Measurements from ENCODE around the gene EXOSC3. TPM values are rescaled to one million over a fixed set of nuclear protein-coding genes. Genes with fewer than 3 reads are reported as not detected.
"Not testable (repeated sequence)": the region's sequence is repeated elsewhere in the genome, so short reads cannot be mapped to it uniquely, and the experiment has no call there.

The EXOSC3 gene
- polyA plus RNA-seq (2013, experiment 1 of 2): 49.2 TPM
- polyA plus RNA-seq (2013, experiment 2 of 2): 48.7 TPM

GRCh38 chr9:37784616-37785483 is at the start of gene EXOSC3:
TSS of gene EXOSC3 (minus strand) at chr9:37785064. CDS start at chr9:37785044, 20 bp downstream.
- Histone ChIP-seq H4K8ac (ENCODE audit: low read depth, low read length) (peak within 1 kb of the TSS; percentile 0), H2BK5ac (ENCODE audit: low read length) (no peak within 1 kb of the TSS), H3K79me2 (ENCODE audit: control insufficient read depth, insufficient read depth, low read length) (peaks cover 21% of the 10 kb centered on the region), H3K4me1 (ENCODE audit: control insufficient read depth, low read depth, low read length) (no peaks in the 10 kb centered on the region), H3K36me3 (ENCODE audit: control insufficient read depth, insufficient read depth, low read length) (peaks cover 9% of the 10 kb centered on the region), H3K4ac (ENCODE audit: low read depth, low read length) (no peak within 1 kb of the TSS), H3K9ac (ENCODE audit: low read length) (peak within 1 kb of the TSS; percentile 98), H3K56ac (ENCODE audit: low read length) (peak within 1 kb of the TSS; percentile 99), H2AK5ac (ENCODE audit: low read length) (no peak within 1 kb of the TSS), H3K4me3 (ENCODE audit: low read length) (peak within 1 kb of the TSS; percentile 99), H2BK15ac (replicated peaks; ENCODE audit: low read depth) (no peak within 1 kb of the TSS), H3K79me1 (ENCODE audit: low read length) (peaks cover 17% of the 10 kb centered on the region), H3K18ac (ENCODE audit: low read length) (peak within 1 kb of the TSS; percentile 52), H2BK120ac (ENCODE audit: low read depth, low read length) (no peak within 1 kb of the TSS), H3K27me3 (ENCODE audit: insufficient read depth, low read length, poor library complexity) (no peaks in the 10 kb centered on the region), H3K27ac (ENCODE audit: low read depth, low read length) (peak within 1 kb of the TSS; percentile 72), H3K23ac (ENCODE audit: low read length) (no peak within 1 kb of the TSS), H3K4me2 (ENCODE audit: low read length) (peak within 1 kb of the TSS; percentile 82), H4K5ac (ENCODE audit: low read length) (no peak within 1 kb of the TSS)
- no CpG with 5 or more reads among the region's 73 CpGs for WGBS (ENCODE audit: extremely low coverage, insufficient coverage, low lambda C conversion rate)
- DNase-seq: peak; percentile 97

GRCh38 chr9:37827483-37828165 is 42.8 kb upstream of the EXOSC3 start:
- Histone ChIP-seq H3K27ac (ENCODE audit: low read depth, low read length) (no peak overlapping the region), H3K79me2 (ENCODE audit: control insufficient read depth, insufficient read depth, low read length) (no peaks in the 10 kb centered on the region), H3K18ac (ENCODE audit: low read length) (no peak overlapping the region), H2AK5ac (ENCODE audit: low read length) (no peak overlapping the region), H3K4ac (ENCODE audit: low read depth, low read length) (no peak overlapping the region), H2BK15ac (replicated peaks; ENCODE audit: low read depth) (no peak overlapping the region), H2BK120ac (ENCODE audit: low read depth, low read length) (no peak overlapping the region), H3K4me1 (ENCODE audit: control insufficient read depth, low read depth, low read length) (no peaks in the 10 kb centered on the region), H3K36me3 (ENCODE audit: control insufficient read depth, insufficient read depth, low read length) (no peaks in the 10 kb centered on the region), H3K27me3 (ENCODE audit: insufficient read depth, low read length, poor library complexity) (no peaks in the 10 kb centered on the region), H4K5ac (ENCODE audit: low read length) (no peak overlapping the region), H3K23ac (ENCODE audit: low read length) (no peak overlapping the region), H3K79me1 (ENCODE audit: low read length) (no peaks in the 10 kb centered on the region), H4K8ac (ENCODE audit: low read depth, low read length) (no peak overlapping the region), H3K4me2 (ENCODE audit: low read length) (no peak overlapping the region), H2BK5ac (ENCODE audit: low read length) (no peak overlapping the region), H3K9ac (ENCODE audit: low read length) (no peak overlapping the region), H3K4me3 (ENCODE audit: low read length) (no peak overlapping the region), H3K56ac (ENCODE audit: low read length) (no peak overlapping the region)
- no CpG with 5 or more reads among the region's 4 CpGs for WGBS (ENCODE audit: extremely low coverage, insufficient coverage, low lambda C conversion rate)
- no peak for DNase-seq

GRCh38 chr9:37825174-37825573 is 40.3 kb upstream of the EXOSC3 start:
- H2BK5ac ChIP-seq (ENCODE audit: low read length); H4K8ac ChIP-seq (ENCODE audit: low read depth, low read length); H3K4me3 ChIP-seq (ENCODE audit: low read length); H3K9ac ChIP-seq (ENCODE audit: low read length); H3K36me3 ChIP-seq (ENCODE audit: control insufficient read depth, insufficient read depth, low read length); H3K4me1 ChIP-seq (ENCODE audit: control insufficient read depth, low read depth, low read length); H3K18ac ChIP-seq (ENCODE audit: low read length); H3K4me2 ChIP-seq (ENCODE audit: low read length); H3K79me2 ChIP-seq (ENCODE audit: control insufficient read depth, insufficient read depth, low read length); H3K23ac ChIP-seq (ENCODE audit: low read length); H2BK120ac ChIP-seq (ENCODE audit: low read depth, low read length); H4K5ac ChIP-seq (ENCODE audit: low read length); H3K79me1 ChIP-seq (ENCODE audit: low read length); H2BK15ac ChIP-seq (replicated peaks; ENCODE audit: low read depth); H3K27ac ChIP-seq (ENCODE audit: low read depth, low read length); H3K56ac ChIP-seq (ENCODE audit: low read length); H3K4ac ChIP-seq (ENCODE audit: low read depth, low read length); DNase-seq; H3K27me3 ChIP-seq (ENCODE audit: insufficient read depth, low read length, poor library complexity); H2AK5ac ChIP-seq (ENCODE audit: low read length): not testable (repeated sequence)
- WGBS (ENCODE audit: extremely low coverage, insufficient coverage, low lambda C conversion rate): no CpG with 5 or more reads among the region's 2 CpGs

GRCh38 chr9:37820142-37820541 is 35.3 kb upstream of the EXOSC3 start:
- no peak overlapping the region for H2BK15ac ChIP-seq (replicated peaks; ENCODE audit: low read depth)
- H3K4me2 ChIP-seq (ENCODE audit: low read length): no peak overlapping the region
- WGBS (ENCODE audit: extremely low coverage, insufficient coverage, low lambda C conversion rate): no CpG with 5 or more reads among the region's 5 CpGs
- DNase-seq: no peak
- H2BK5ac ChIP-seq (ENCODE audit: low read length): no peak overlapping the region
- H3K4ac ChIP-seq (ENCODE audit: low read depth, low read length): no peak overlapping the region
- H3K79me2 ChIP-seq (ENCODE audit: control insufficient read depth, insufficient read depth, low read length): no peaks in the 10 kb centered on the region
- H3K79me1 ChIP-seq (ENCODE audit: low read length): no peaks in the 10 kb centered on the region
- no peak overlapping the region for H4K5ac ChIP-seq (ENCODE audit: low read length)
- H3K23ac ChIP-seq (ENCODE audit: low read length): no peak overlapping the region
- H3K4me3 ChIP-seq (ENCODE audit: low read length): no peak overlapping the region
- H3K27ac ChIP-seq (ENCODE audit: low read depth, low read length): no peak overlapping the region
- H3K27me3 ChIP-seq (ENCODE audit: insufficient read depth, low read length, poor library complexity): no peaks in the 10 kb centered on the region
- H3K4me1 ChIP-seq (ENCODE audit: control insufficient read depth, low read depth, low read length): no peaks in the 10 kb centered on the region
- no peak overlapping the region for H2BK120ac ChIP-seq (ENCODE audit: low read depth, low read length)
- H4K8ac ChIP-seq (ENCODE audit: low read depth, low read length): no peak overlapping the region
- no peaks in the 10 kb centered on the region for H3K36me3 ChIP-seq (ENCODE audit: control insufficient read depth, insufficient read depth, low read length)
- H2AK5ac ChIP-seq (ENCODE audit: low read length): no peak overlapping the region
- no peak overlapping the region for H3K56ac ChIP-seq (ENCODE audit: low read length)
- H3K9ac ChIP-seq (ENCODE audit: low read length): no peak overlapping the region
- H3K18ac ChIP-seq (ENCODE audit: low read length): no peak overlapping the region

DNA sequence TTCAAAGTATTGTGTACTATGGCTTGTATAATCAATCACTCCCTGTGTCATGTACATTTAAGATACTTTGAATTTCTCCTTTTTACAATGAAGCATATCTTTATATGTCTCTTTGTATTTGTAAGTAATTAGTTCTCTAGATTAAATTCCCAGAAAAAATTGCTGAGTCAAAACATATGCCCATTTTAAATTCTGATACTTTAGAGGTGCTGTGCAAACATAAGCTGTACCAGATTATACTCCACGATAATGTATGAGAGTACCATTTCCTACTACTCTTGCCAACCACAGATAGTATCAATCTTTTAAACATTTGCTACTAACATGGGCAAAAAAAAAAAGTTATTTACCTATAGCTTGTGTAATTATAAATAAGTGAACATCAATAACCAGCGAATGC is 34.0 kb upstream of the EXOSC3 start:
- Histone ChIP-seq H4K8ac (ENCODE audit: low read depth, low read length) (no peak overlapping the region), H2BK120ac (ENCODE audit: low read depth, low read length) (no peak overlapping the region), H3K36me3 (ENCODE audit: control insufficient read depth, insufficient read depth, low read length) (no peaks in the 10 kb centered on the region), H3K23ac (ENCODE audit: low read length) (no peak overlapping the region), H3K27ac (ENCODE audit: low read depth, low read length) (no peak overlapping the region), H3K56ac (ENCODE audit: low read length) (no peak overlapping the region), H3K4ac (ENCODE audit: low read depth, low read length) (no peak overlapping the region), H3K4me3 (ENCODE audit: low read length) (no peak overlapping the region), H4K5ac (ENCODE audit: low read length) (no peak overlapping the region), H3K27me3 (ENCODE audit: insufficient read depth, low read length, poor library complexity) (no peaks in the 10 kb centered on the region), H3K79me1 (ENCODE audit: low read length) (no peaks in the 10 kb centered on the region), H3K79me2 (ENCODE audit: control insufficient read depth, insufficient read depth, low read length) (no peaks in the 10 kb centered on the region), H2BK5ac (ENCODE audit: low read length) (no peak overlapping the region), H2AK5ac (ENCODE audit: low read length) (no peak overlapping the region), H3K4me1 (ENCODE audit: control insufficient read depth, low read depth, low read length) (no peaks in the 10 kb centered on the region), H2BK15ac (replicated peaks; ENCODE audit: low read depth) (no peak overlapping the region), H3K9ac (ENCODE audit: low read length) (no peak overlapping the region), H3K4me2 (ENCODE audit: low read length) (no peak overlapping the region), H3K18ac (ENCODE audit: low read length) (no peak overlapping the region)
- no CpG with 5 or more reads among the region's 2 CpGs for WGBS (ENCODE audit: extremely low coverage, insufficient coverage, low lambda C conversion rate)
- no peak for DNase-seq

Measured in mesendoderm (in vitro differentiated cells).